Vagina (tissue), 2 donors: ENCODE measurements around the gene MAP2K3. TPM values are rescaled to one million over a fixed set of nuclear protein-coding genes. Genes with fewer than 3 reads are reported as not detected.

Experiments used
- DNase-seq, 2 donors: peaks; one replicate each; pipeline ENCODE4 v3.0.0-alpha.2; 2017; ENCODE audit errors: extremely low spot score in 2 of 2
- H3K27ac ChIP-seq: fragments of 200-600 bp; sonication (generic); one replicate; pipeline ENCODE4 v1.5.1; 2019
- H3K27me3 ChIP-seq: fragments of 200-600 bp; sonication (generic); one replicate; pipeline ENCODE4 v1.5.1; 2019
- H3K36me3 ChIP-seq, 2 donors: fragments of 200-600 bp; sonication (generic); one replicate each; pipeline ENCODE4 v1.5.1; 2017 to 2019
- H3K4me1 ChIP-seq: fragments of 200-600 bp; sonication (generic); one replicate; pipeline ENCODE4 v1.5.1; 2019
- H3K4me3 ChIP-seq, 2 donors: fragments of 200-600 bp; sonication (generic); 1 replicate in 1 of 2; 2 replicates in 1 of 2; pipeline ENCODE4 v1.5.1; 2016 to 2019
- H3K9me3 ChIP-seq: fragments of 200-600 bp; sonication (generic); one replicate; pipeline ENCODE4 v1.5.1; 2019
- POLR2A ChIP-seq, 2 donors: fragments of 450-650 bp; IDR thresholded peaks; one replicate each; pipeline ENCODE4 v1.6.1; 2017; ENCODE audit warnings: antibody characterized with exemption in 2 of 2, mild to moderate bottlenecking in 2 of 2, moderate library complexity in 2 of 2
- POLR2AphosphoS5 ChIP-seq, 2 donors: sonication (generic); formaldehyde crosslinking; IDR thresholded peaks; one replicate each; pipeline ENCODE4 v1.9.0; 2017; ENCODE audit warnings: antibody characterized with exemption in 2 of 2, mild to moderate bottlenecking in 2 of 2, low read depth in 1 of 2; ENCODE audit not compliant: insufficient read depth in 1 of 2
- intact Hi-C: fragments of 100-400 bp; cut with DNase I; formaldehyde crosslinking; loops from one replicate; pipeline ENCODE4 v1.15.1; 2023
- total RNA-seq: library from RNA; depleted of rRNA; stranded (reverse); fragments of >200 nt; gene quantifications from one replicate; pipeline ENCODE4 v1.2.3, GENCODE V29; 2016
- TF ChIP-seq, protein P1 (sequence below), 3 experiments: fragments of 450-650 bp in 2 of 3; fragments of 200-600 bp in 1 of 3; sonication (generic) in 1 of 3; IDR thresholded peaks; one replicate each; pipeline ENCODE4 v1.5.1; 2017 to 2019; ENCODE audit warnings: antibody characterized with exemption in 3 of 3, mild to moderate bottlenecking in 2 of 3, moderate library complexity in 2 of 3

MAP2K3 gene
- total RNA-seq, 1 donor from 2014 or later: 21.6 TPM

DNA sequence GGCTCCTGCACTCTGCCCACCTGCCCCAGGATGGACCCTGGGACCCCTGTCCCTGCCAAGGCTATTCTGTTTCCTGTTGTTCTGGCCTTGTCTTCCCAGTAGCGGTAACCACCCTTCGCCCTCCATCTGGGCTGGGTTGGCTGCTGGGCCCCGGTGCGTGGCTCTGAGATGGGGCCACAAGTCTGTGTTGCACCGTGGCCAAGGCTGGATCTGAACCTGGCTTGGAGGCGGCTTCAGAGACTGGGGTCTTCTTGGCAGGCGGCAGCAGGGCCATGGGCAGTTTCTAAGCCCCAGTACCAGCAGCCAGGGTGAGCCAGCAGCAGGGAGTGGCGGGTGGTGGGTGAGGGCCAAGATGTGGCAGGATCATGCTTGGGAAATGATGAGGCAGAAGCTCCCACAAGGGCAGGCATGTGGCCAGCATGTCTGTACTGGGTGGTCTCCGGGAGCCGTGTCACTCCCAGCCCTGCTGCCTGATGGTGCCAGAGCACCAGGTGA lies 12.6 kb downstream of the MAP2K3 start:
- intact Hi-C loops: no loop called here
- H3K4me1 ChIP-seq: no peaks in the 10 kb centered on the region
- no peak for DNase-seq
- no peak for TF ChIP-seq POLR2AphosphoS5 (IDR thresholded peaks at IDR 0.05; ENCODE audit: insufficient read depth in 1 of 2, low read depth in 1 of 2)
- TF ChIP-seq POLR2A (IDR thresholded peaks at IDR 0.05): no peak
- TF ChIP-seq, protein P1, sequence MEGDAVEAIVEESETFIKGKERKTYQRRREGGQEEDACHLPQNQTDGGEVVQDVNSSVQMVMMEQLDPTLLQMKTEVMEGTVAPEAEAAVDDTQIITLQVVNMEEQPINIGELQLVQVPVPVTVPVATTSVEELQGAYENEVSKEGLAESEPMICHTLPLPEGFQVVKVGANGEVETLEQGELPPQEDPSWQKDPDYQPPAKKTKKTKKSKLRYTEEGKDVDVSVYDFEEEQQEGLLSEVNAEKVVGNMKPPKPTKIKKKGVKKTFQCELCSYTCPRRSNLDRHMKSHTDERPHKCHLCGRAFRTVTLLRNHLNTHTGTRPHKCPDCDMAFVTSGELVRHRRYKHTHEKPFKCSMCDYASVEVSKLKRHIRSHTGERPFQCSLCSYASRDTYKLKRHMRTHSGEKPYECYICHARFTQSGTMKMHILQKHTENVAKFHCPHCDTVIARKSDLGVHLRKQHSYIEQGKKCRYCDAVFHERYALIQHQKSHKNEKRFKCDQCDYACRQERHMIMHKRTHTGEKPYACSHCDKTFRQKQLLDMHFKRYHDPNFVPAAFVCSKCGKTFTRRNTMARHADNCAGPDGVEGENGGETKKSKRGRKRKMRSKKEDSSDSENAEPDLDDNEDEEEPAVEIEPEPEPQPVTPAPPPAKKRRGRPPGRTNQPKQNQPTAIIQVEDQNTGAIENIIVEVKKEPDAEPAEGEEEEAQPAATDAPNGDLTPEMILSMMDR (IDR thresholded peaks at IDR 0.05): no peak
- no peak overlapping the region for H3K27ac ChIP-seq
- no peaks in the 10 kb centered on the region for H3K27me3 ChIP-seq
- peaks cover 0 to 29% of the 10 kb centered on the region in 2 donors for H3K36me3 ChIP-seq
- no peak overlapping the region for H3K4me3 ChIP-seq
- no peaks in the 10 kb centered on the region for H3K9me3 ChIP-seq

DNA sequence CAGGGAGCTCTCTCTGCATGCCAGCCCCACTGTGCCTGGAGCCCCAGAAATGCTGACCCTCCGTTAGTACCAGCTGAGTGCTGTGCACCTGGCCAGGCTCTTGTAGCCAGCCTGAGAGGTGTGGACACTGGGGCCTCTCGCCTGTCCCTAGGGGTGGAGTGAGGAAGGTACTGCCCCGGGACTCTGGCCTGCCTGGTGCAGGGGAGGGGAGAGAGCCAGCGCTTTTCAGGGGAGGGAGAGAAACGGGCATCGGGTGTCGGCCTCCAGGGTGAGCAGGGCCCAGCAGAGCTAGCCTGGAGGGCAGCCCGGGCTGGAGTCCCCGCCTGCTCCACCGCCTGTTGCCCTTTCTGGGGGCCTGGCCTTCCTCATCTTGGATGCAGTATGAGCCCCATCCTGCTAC lies 13.1 kb downstream of the MAP2K3 start:
- Histone ChIP-seq H3K27ac (no peak overlapping the region), H3K4me1 (no peaks in the 10 kb centered on the region), H3K27me3 (no peaks in the 10 kb centered on the region), H3K36me3 (peaks cover 0 to 35% of the 10 kb centered on the region in 2 donors), H3K4me3 (no peak overlapping the region), H3K9me3 (no peaks in the 10 kb centered on the region)
- no peak for DNase-seq
- intact Hi-C loops: no loop called here
- TF ChIP-seq, protein P1 (IDR thresholded peaks at IDR 0.05): no peak
- TF ChIP-seq POLR2AphosphoS5 (IDR thresholded peaks at IDR 0.05; ENCODE audit: insufficient read depth in 1 of 2, low read depth in 1 of 2) (no peak), POLR2A (IDR thresholded peaks at IDR 0.05) (no peak)

DNA sequence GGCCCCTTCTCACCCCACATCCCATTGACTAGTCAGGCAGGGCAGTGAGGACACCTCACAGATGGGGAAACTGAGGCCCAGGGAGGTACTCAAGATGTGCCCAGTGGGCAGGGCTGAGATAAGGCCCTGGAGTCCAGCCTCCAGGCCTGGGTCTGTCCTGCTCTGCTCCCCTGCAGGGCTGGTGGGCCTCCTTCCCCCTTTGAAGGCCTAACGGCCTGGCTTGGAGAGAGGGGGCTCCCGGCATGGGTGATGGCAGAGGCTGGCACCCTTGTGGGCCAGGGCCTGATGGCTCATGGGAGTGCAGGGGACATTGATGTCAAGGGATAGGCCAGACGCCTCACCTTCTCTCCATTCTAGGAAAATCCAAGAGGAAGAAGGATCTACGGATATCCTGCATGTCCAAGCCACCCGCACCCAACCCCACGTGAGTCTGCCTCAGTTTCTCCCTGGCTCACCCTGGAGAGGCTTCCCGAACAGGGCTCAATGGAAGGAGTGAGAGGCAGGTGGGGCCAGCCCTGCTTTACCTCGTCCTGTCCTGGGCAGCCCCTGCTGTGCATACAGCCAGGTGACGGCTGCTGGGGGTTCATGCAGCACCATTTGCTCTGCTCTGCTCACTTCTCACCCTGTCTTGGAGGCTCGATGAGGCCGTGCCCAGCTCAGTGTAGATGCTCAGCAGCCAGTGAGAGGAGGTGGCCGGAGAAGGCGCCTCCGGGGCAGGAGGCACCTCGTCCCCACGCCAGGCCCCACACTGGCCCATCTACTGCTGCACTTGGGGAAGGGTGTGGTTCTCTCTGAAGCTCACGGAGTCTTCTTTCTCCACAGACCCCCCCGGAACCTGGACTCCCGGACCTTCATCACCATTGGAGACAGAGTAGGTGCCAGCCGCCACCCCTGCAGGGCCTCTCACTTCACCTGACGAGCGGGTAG lies 13.8 kb downstream of the MAP2K3 start:
- intact Hi-C loops: no loop called here
- DNase-seq: no peak
- Histone ChIP-seq H3K27ac (no peak overlapping the region), H3K36me3 (peaks cover 0 to 39% of the 10 kb centered on the region in 2 donors), H3K9me3 (no peaks in the 10 kb centered on the region), H3K4me1 (no peaks in the 10 kb centered on the region), H3K27me3 (no peaks in the 10 kb centered on the region), H3K4me3 (no peak overlapping the region)
- TF ChIP-seq, protein P1 (IDR thresholded peaks at IDR 0.05): no peak
- no peak for TF ChIP-seq POLR2AphosphoS5 (IDR thresholded peaks at IDR 0.05; ENCODE audit: insufficient read depth in 1 of 2, low read depth in 1 of 2)
- no peak for TF ChIP-seq POLR2A (IDR thresholded peaks at IDR 0.05)

DNA sequence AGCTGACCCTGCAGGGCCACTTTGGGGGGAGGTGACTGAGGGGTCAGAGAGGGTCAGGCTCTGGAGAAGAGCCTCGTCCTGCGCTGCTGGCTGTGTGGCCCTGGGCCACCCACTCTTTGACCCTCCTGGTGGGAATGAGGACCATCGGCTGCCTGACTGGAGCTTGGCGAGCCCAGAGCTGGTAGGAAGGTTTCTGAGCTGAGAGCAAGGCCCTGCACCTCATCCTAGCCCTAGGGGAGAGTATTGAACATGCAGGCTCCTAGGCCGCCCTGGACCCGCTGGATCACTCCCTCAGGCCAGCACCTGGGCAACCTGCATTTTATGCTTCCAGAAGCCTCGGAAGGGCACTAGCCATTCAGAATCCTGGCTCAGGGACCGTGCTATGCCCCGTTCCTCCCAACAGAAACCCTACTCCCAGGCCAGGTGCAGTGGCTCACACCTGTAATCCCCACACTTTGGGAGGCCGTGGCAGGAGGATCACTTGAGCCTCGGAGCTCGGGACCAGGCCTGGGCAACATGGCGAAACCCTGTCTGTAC lies 14.5 kb downstream of the MAP2K3 start:
- H3K9me3 ChIP-seq: no peaks in the 10 kb centered on the region
- no peak overlapping the region for H3K4me3 ChIP-seq
- no peaks in the 10 kb centered on the region for H3K4me1 ChIP-seq
- H3K27ac ChIP-seq: no peak overlapping the region
- intact Hi-C loops: no loop called here
- no peak for DNase-seq
- TF ChIP-seq POLR2A (IDR thresholded peaks at IDR 0.05): no peak
- TF ChIP-seq, protein P1 (IDR thresholded peaks at IDR 0.05): no peak
- no peak for TF ChIP-seq POLR2AphosphoS5 (IDR thresholded peaks at IDR 0.05; ENCODE audit: insufficient read depth in 1 of 2, low read depth in 1 of 2)
- H3K27me3 ChIP-seq: no peaks in the 10 kb centered on the region
- H3K36me3 ChIP-seq: peaks cover 0 to 46% of the 10 kb centered on the region in 2 donors
